ENCODE measurements around the gene SPN.

DNA sequence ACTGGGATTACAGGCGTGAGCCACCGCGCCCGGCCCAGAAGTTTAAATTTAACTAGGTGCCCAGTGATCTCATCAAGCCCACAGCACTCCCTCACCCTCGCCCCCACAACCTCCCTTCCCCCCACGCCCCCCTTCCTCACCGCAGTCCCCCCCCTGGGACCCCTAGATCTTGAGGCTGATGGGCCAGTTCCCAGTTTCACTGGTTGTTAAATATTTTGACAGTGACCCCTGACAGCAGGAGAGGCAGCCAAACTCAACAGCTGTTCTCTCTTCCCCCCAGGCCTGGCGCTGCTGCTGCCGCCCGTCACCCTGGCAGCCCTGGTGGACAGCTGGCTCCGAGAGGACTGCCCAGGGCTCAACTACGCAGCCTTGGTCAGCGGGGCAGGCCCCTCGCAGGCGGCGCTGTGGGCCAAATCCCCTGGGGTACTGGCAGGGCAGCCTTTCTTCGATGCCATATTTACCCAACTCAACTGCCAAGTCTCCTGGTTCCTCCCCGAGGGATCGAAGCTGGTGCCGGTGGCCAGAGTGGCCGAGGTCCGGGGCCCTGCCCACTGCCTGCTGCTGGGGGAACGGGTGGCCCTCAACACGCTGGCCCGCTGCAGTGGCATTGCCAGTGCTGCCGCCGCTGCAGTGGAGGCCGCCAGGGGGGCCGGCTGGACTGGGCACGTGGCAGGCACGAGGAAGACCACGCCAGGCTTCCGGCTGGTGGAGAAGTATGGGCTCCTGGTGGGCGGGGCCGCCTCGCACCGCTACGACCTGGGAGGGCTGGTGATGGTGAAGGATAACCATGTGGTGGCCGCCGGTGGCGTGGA is 31.5 kb downstream of the SPN start:
- TF ChIP-seq, protein P1, sequence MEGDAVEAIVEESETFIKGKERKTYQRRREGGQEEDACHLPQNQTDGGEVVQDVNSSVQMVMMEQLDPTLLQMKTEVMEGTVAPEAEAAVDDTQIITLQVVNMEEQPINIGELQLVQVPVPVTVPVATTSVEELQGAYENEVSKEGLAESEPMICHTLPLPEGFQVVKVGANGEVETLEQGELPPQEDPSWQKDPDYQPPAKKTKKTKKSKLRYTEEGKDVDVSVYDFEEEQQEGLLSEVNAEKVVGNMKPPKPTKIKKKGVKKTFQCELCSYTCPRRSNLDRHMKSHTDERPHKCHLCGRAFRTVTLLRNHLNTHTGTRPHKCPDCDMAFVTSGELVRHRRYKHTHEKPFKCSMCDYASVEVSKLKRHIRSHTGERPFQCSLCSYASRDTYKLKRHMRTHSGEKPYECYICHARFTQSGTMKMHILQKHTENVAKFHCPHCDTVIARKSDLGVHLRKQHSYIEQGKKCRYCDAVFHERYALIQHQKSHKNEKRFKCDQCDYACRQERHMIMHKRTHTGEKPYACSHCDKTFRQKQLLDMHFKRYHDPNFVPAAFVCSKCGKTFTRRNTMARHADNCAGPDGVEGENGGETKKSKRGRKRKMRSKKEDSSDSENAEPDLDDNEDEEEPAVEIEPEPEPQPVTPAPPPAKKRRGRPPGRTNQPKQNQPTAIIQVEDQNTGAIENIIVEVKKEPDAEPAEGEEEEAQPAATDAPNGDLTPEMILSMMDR (IDR thresholded peaks at IDR 0.05), result no peak
- TF ChIP-seq POLR2A (IDR thresholded peaks at IDR 0.05), result no peak

Measured in ovary (tissue), 3 donors.